Frontal cortex (tissue), 4 donors: ENCODE results near the gene SYAP1. TPM values are rescaled to one million over a fixed set of nuclear protein-coding genes. Genes with fewer than 3 reads are reported as not detected.
"Not testable (repeated sequence)": the region's sequence is repeated elsewhere in the genome, so short reads cannot be mapped to it uniquely, and the experiment has no call there.

ENCODE experiments used
- DNase-seq, 2 donors: peaks; one replicate each; pipeline ENCODE4 v3.0.0; 2012; ENCODE audit warnings: low spot score in 2 of 2
- FAIRE-seq: peaks from 2 replicates; lab custom pipeline; 2012; peaks lifted over from hg19 to GRCh38; lab: Jason Lieb, UNC
- total RNA-seq: library from RNA; depleted of rRNA; stranded (reverse); fragments of >200 nt; gene quantifications from one replicate; pipeline ENCODE4 v1.2.3, GENCODE V29; 2014
- donor health status: control.
- donor health status: control.
- donor health status: control.

The SYAP1 gene
- total RNA-seq, 1 donor from 2014 or later, result 30.2 TPM

GRCh38 chrX:16718824-16719333, 533 bp upstream of the SYAP1 start:
- DNase-seq (no peak), FAIRE-seq (no peak)

GRCh38 chrX:16722481-16722880, 3.1 kb downstream of the SYAP1 start:
- DNase-seq, result no peak
- FAIRE-seq, result no peak

GRCh38 chrX:16725072-16725471, 5.7 kb downstream of the SYAP1 start:
- FAIRE-seq, result no peak
- DNase-seq, result no peak

DNA sequence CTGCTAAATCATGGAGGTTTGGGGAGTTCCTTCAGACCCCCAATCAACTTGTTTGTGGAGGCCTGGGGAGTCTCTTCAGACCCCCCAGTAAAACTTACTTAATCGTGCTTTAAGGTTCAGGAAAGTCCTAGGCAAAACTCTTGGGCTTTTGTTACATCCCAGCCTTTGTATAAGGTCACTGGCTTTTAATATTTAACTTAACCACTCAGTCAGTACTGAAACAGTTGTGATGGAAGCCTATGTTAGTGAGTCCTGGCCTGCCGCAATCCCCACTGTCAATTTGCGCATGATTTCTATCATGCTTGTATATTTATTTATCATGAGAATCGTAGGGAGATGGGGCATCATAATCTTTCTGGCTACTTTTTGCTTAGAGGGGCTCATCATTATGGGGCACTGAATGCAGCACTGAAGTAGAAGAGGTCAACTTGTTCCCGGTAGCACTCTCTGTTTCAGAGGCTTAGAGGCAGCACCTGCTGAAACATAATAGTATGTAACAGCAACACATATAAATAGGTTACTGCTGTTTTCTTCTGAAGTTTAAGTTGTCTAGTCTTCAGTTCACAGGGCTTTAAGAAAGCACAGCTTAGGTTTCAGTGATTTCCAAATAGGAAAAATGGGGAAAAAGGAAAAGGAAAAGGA, 7.1 kb downstream of the SYAP1 start:
- DNase-seq, FAIRE-seq: not testable (repeated sequence)

GRCh38 chrX:16727637-16728036, 8.2 kb downstream of the SYAP1 start:
- FAIRE-seq, result no peak
- DNase-seq, result no peak

DNA sequence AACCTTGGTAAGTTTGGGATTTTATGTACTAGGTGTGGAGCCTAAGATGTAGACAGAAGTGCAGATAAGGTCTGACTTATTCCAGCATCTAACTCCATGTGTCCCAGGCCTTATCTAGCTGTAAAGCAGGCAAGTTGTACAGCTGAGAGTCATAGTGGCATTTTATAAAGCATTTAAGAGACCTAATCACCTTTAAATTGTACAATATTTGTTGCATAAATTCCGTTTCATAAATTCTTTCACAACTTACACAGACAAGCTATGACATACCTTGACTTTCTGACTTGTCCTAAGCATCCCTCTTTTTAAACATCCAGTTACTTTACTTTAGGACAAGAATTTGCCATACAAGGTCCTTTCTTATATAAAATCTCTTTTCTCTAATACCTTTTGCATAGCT, 11.0 kb downstream of the SYAP1 start:
- FAIRE-seq, result no peak
- no peak for DNase-seq

DNA sequence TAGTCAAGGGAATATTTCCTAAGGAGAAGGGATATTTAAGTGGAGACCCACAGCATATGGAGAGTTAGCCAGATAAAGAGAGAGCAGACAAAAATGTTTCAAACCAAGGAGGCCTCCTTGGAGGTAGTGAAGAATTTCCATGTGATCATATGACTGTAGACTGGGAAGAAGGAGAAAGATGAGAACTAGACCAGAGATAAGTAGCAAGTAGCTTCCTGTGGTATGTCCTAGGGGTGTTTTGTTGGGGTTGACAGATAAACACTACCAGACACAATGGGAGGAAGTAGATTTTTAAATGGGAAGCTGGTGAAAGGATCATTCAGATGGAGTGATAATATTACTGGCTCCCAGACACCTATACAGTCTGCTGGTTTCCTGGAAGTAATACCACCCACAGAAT, 13.6 kb downstream of the SYAP1 start:
- no peak for FAIRE-seq
- DNase-seq, result no peak

- FAIRE-seq (no peak), DNase-seq (no peak)
These were observed 17.6 kb downstream of the SYAP1 start for GRCh38 chrX:16737024-16737423.

DNA sequence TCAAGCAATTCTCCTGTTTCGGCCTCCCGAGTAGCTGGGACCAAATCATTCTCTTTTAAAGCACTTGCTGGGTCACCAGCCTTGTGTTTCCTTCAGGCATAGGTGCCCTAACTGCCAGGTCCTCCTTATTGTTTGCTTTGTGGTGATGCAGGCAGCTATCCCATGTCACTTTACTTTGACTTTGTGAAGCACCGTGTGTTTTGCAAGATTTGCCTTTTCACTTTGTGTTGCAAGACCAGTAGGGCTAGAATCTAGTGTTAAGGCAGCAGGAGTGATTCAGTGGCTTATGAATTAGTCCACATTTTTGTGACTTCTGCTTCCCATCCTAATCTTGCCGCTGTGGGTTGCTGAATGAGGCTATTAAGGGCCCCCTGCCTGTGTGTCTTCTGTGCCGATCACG, 20.2 kb downstream of the SYAP1 start:
- FAIRE-seq (no peak), DNase-seq (no peak)

- FAIRE-seq (no peak), DNase-seq (no peak)
These were observed 24.4 kb downstream of the SYAP1 start for GRCh38 chrX:16743604-16744325.

GRCh38 chrX:16745102-16745501, 25.7 kb downstream of the SYAP1 start:
- FAIRE-seq (no peak), DNase-seq (no peak)

GRCh38 chrX:16745659-16746058, 26.2 kb downstream of the SYAP1 start:
- DNase-seq, result no peak
- FAIRE-seq, result no peak

DNA sequence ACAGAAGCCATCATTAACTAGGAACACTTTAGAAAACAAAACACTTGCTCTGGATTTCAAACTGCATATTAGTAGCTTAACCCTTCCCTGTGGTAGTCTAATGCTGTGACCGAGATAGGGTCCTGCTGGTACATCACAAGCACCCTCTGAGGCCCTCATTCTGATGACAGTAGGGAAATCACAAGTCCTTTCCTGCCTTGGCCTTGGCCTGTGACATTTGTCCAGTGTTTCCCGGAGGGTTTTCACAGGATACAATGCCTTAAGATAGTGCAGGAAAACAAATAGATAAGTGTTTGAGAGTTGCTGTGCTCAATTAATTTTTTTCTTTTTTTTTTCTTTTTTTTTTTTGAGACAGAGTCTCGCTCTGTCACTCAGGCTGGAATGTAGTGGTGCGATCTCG, 29.0 kb downstream of the SYAP1 start:
- FAIRE-seq (no peak), DNase-seq (no peak)

DNA sequence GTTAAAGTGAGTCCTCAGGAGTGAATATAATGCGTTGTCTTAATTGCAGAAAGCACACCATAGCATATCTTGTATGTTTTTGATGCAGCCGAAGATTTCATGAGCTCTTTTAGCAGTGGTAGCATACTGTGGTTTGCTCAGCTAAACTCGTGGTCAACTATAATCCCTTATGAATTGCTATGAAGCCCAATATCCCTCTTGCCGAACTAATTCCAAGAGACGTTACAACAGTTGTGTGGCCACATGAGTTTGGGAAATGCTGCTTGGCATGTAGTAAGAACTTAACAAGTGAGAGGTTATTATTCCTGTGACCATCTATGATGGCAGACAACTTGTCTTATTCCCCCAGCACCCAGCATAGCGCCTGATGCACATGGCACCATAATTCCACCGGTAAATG, 30.7 kb downstream of the SYAP1 start:
- FAIRE-seq, result no peak
- no peak for DNase-seq

DNA sequence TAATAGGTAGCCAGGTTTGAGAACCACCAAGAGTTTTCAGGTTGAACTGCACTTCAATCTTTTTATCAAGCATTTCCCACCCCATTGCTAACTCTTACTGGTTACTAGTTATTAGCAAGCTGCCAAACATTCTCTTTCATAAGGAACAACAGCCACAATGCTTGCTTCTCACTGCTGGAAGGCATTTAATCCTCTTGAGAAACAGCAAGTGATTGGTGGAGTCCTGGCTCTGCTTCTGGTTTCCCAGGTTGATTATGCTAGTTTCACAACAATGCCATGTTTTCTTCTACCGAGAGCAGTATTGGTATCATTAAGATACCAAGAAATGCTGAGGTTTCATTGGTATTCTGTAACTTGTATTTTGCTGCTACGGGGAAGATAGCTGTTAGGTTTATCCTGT, 34.6 kb downstream of the SYAP1 start:
- FAIRE-seq, result no peak

GRCh38 chrX:16756724-16757123, 37.3 kb downstream of the SYAP1 start:
- no peak for FAIRE-seq
- DNase-seq, result no peak

More for the DNA sequence above, 34.6 kb downstream of the SYAP1 start:
- DNase-seq, result no peak

DNA sequence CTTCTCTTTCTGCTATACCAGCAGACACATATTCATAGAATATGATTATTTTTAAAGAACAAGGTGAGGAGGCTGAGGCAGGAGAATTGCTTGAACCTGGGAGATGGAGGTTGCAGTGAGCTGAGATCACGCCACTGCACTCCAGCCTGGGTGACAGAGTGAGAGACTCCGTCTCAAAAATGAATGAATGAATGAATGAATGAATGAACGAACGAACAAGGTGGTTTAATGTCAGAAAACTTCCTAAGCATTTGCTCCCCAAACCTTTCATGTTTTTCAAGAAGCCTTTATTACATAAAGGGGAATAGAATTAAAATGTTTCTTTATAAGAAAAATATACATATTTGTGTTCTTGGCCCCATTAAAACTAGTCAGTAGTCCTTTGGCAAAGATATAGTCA, 42.1 kb downstream of the SYAP1 start:
- FAIRE-seq, DNase-seq: not testable (repeated sequence)

GRCh38 chrX:16762579-16762978, 43.2 kb downstream of the SYAP1 start:
- FAIRE-seq (no peak), DNase-seq (no peak)

DNA sequence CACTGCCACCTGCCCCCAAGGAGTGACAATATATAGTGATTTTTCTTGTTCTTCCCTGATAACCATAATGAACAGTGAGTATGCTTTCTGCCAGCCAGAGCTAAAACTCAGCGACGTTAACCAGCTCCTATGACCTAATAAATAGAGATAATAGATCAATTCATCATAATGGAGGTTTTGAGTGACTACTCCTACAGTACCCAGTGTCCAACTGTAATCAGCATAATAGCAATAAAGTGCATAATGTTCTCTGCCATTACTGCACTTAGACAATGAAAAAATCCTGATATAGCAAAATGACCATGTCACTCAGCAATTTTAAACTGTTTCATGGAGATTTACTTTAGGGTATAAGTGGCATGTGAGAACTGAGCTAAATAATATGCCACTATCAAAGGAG, 46.2 kb downstream of the SYAP1 start:
- DNase-seq (no peak), FAIRE-seq (no peak)

- FAIRE-seq, result no peak
- DNase-seq, result no peak
These were observed 51.6 kb downstream of the SYAP1 start for GRCh38 chrX:16770970-16771482.
